ENCODE data around the gene TSPOAP1.

Gene TSPOAP1

GRCh38 chr17:58370716-58371115, 42.1 kb upstream of the TSPOAP1 start:
- no peak for TF ChIP-seq EZH2phosphoT487 (IDR thresholded peaks at IDR 0.05; ENCODE audit: borderline replicate concordance)
- no peak for TF ChIP-seq CTCF (conservative IDR thresholded peaks at IDR 0.05; ENCODE audit: low read length)
- no peaks in the 10 kb centered on the region for H3F3A ChIP-seq (ENCODE audit: low read depth)
- no peak overlapping the region for H3K4me3 ChIP-seq (ENCODE audit: low read length, poor library complexity, severe bottlenecking)
- H3K9me3 ChIP-seq (ENCODE audit: insufficient read depth, low read depth, low read length) = no peaks in the 10 kb centered on the region
- peaks cover 4% of the 10 kb centered on the region for H3K4me1 ChIP-seq (ENCODE audit: insufficient read depth, low read length, poor library complexity, severe bottlenecking)
- H3K27me3 ChIP-seq (ENCODE audit: insufficient read depth, low read length, poor library complexity, severe bottlenecking) = no peaks in the 10 kb centered on the region
- no peak overlapping the region for H2AFZ ChIP-seq (ENCODE audit: low read length)
- no peaks in the 10 kb centered on the region for H4K20me1 ChIP-seq (ENCODE audit: insufficient read depth, low read length, poor library complexity, severe bottlenecking)
- peaks cover 27% of the 10 kb centered on the region; the same call in 1 of the 2 replicates for H3K36me3 ChIP-seq (ENCODE audit: insufficient read depth, low read length)
- H3K4me2 ChIP-seq (ENCODE audit: low read depth, low read length, poor library complexity, severe bottlenecking) = no peak overlapping the region
- H3K9me2 ChIP-seq (replicated peaks; ENCODE audit: low read depth, low read length) = no peaks in the 10 kb centered on the region
- no peak overlapping the region for H3K9ac ChIP-seq (ENCODE audit: low read depth, low read length, poor library complexity, severe bottlenecking)
- peaks cover 52% of the 10 kb centered on the region for H3K79me2 ChIP-seq (ENCODE audit: insufficient read depth, low read length)

DNA sequence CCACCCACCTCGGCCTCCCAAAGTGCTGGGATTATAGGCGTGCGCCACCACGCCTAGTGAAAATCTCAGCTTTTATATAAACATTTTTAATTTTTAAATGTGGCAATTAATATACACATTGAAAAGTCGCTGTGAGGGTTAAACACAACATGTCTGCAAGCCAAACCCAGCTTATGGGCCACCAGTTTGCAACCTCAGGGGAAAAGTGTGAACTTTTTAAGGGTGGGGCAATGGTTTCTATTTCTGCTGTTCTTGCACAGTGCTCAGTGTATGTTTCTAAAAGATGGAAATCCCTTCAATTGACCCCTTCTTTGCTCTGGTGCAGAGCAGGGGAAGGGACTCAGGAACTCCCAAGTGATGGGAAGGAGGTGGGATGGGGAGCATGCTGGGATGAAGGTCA, 41.7 kb upstream of the TSPOAP1 start:
- no peak overlapping the region for H3K4me2 ChIP-seq (ENCODE audit: low read depth, low read length, poor library complexity, severe bottlenecking)
- H3K9me2 ChIP-seq (replicated peaks; ENCODE audit: low read depth, low read length) = no peaks in the 10 kb centered on the region
- H3K4me3 ChIP-seq (ENCODE audit: low read length, poor library complexity, severe bottlenecking) = no peak overlapping the region
- peaks cover 29% of the 10 kb centered on the region; the same call in 1 of the 2 replicates for H3K36me3 ChIP-seq (ENCODE audit: insufficient read depth, low read length)
- no peak overlapping the region for H3K9ac ChIP-seq (ENCODE audit: low read depth, low read length, poor library complexity, severe bottlenecking)
- H3K4me1 ChIP-seq (ENCODE audit: insufficient read depth, low read length, poor library complexity, severe bottlenecking) = no peaks in the 10 kb centered on the region
- H3F3A ChIP-seq (ENCODE audit: low read depth) = no peaks in the 10 kb centered on the region
- no peak overlapping the region for H2AFZ ChIP-seq (ENCODE audit: low read length)
- no peaks in the 10 kb centered on the region for H3K27me3 ChIP-seq (ENCODE audit: insufficient read depth, low read length, poor library complexity, severe bottlenecking)
- no peak for TF ChIP-seq EZH2phosphoT487 (IDR thresholded peaks at IDR 0.05; ENCODE audit: borderline replicate concordance)
- TF ChIP-seq CTCF (conservative IDR thresholded peaks at IDR 0.05; ENCODE audit: low read length) = no peak
- no peaks in the 10 kb centered on the region for H4K20me1 ChIP-seq (ENCODE audit: insufficient read depth, low read length, poor library complexity, severe bottlenecking)
- peaks cover 48% of the 10 kb centered on the region for H3K79me2 ChIP-seq (ENCODE audit: insufficient read depth, low read length)
- no peaks in the 10 kb centered on the region for H3K9me3 ChIP-seq (ENCODE audit: insufficient read depth, low read depth, low read length)

DNA sequence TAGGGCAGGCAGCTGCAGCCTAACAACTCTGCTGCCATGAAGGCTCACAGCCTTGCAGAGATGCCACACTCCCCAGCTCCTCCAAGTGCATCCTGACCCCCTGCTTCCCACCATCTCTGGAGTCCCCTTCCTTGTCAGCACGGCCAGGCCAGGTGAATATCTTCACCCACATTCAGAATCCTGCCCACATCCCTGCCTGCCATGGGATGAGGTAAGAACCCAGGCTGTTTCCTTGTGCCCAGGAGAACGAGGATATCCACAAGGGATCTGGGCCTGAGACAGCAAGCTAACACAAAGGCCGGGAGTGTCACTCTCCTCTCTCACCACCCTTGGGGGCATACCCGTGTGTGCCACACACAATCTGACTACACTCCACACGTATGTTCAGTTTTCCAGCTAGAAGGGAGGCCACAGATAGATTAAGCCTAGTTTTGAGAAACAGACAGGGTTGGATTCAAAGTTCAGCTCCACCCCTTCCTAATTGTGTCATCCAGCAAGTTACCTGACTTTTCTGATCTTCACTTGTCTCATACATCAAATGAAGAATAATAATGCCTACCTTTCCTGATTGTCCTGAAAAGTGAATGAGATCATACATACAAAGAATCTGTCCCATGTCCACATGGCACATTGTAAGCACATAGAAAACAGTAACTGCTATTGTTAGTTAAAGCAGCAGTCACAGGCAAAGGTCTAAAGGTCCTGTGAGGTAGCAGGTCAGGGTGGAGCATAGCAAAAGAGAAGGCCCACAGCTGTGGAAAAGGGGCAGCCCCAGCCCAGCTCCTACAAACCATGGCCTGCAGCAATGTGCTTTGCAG, 40.8 kb upstream of the TSPOAP1 start:
- H3K9me2 ChIP-seq (replicated peaks; ENCODE audit: low read depth, low read length) = no peaks in the 10 kb centered on the region
- H3F3A ChIP-seq (ENCODE audit: low read depth) = no peaks in the 10 kb centered on the region
- TF ChIP-seq CTCF (conservative IDR thresholded peaks at IDR 0.05; ENCODE audit: low read length) (no peak), EZH2phosphoT487 (IDR thresholded peaks at IDR 0.05; ENCODE audit: borderline replicate concordance) (no peak)
- peaks cover 37% of the 10 kb centered on the region; the same call in 1 of the 2 replicates for H3K36me3 ChIP-seq (ENCODE audit: insufficient read depth, low read length)
- no peaks in the 10 kb centered on the region for H3K9me3 ChIP-seq (ENCODE audit: insufficient read depth, low read depth, low read length)
- no peak overlapping the region for H3K4me2 ChIP-seq (ENCODE audit: low read depth, low read length, poor library complexity, severe bottlenecking)
- no peaks in the 10 kb centered on the region for H4K20me1 ChIP-seq (ENCODE audit: insufficient read depth, low read length, poor library complexity, severe bottlenecking)
- no peak overlapping the region for H3K4me3 ChIP-seq (ENCODE audit: low read length, poor library complexity, severe bottlenecking)
- H2AFZ ChIP-seq (ENCODE audit: low read length) = no peak overlapping the region
- H3K27me3 ChIP-seq (ENCODE audit: insufficient read depth, low read length, poor library complexity, severe bottlenecking) = no peaks in the 10 kb centered on the region
- peaks cover 44% of the 10 kb centered on the region for H3K79me2 ChIP-seq (ENCODE audit: insufficient read depth, low read length)
- no peaks in the 10 kb centered on the region for H3K4me1 ChIP-seq (ENCODE audit: insufficient read depth, low read length, poor library complexity, severe bottlenecking)
- H3K9ac ChIP-seq (ENCODE audit: low read depth, low read length, poor library complexity, severe bottlenecking) = no peak overlapping the region
